Measurements from ENCODE around the gene MAGI2.
"Not testable (repeated sequence)": the region's sequence is repeated elsewhere in the genome, so short reads cannot be mapped to it uniquely, and the experiment has no call there.

The MAGI2 gene

DNA sequence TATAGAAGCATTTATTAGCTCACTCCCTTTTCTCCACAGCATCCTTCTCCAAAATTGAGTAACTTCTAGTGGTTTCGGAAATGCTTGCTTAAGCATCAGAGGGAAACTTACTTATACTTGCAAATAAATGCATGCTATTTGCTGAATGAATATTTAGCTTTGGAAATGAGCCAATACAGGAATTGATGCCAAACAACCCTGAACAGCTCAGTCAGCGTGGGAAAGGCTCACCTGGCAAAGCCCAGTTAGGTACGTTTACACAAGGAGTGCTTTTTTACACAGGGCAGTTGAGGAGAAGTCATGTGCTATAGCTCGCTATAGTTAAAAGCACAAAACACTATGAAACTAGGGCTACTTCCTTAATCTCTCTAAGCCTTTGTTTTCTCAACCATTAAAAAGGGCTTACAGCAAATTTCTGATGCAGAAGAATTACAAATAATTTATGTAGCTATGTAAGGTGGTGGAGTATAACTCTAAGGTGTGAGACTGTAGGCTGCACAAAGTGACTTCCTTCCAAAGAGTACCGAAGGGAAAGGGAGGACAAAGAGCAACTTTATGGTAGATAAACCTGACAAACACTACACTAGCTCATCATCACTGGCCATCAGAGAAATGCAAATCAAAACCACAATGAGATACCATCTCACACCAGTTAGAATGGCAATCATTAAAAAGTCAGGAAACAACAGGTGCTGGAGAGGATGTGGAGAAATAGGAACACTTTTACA, 1156.7 kb downstream of the MAGI2 start:
- H3K79me2 ChIP-seq (ENCODE audit: control insufficient read depth, low read length) = no peaks in the 10 kb centered on the region
- 0 out of 2 replicates have a peak, but pooled peaks cover 3% of the 10 kb centered on the region for H3K9me2 ChIP-seq (replicated peaks; ENCODE audit: control insufficient read depth, low read length)
- H3K9me3 ChIP-seq (ENCODE audit: control insufficient read depth, insufficient read depth, low read length) = no peaks in the 10 kb centered on the region
- H3K4me2 ChIP-seq (ENCODE audit: low read length) = no peak overlapping the region
- TF ChIP-seq, protein P1, sequence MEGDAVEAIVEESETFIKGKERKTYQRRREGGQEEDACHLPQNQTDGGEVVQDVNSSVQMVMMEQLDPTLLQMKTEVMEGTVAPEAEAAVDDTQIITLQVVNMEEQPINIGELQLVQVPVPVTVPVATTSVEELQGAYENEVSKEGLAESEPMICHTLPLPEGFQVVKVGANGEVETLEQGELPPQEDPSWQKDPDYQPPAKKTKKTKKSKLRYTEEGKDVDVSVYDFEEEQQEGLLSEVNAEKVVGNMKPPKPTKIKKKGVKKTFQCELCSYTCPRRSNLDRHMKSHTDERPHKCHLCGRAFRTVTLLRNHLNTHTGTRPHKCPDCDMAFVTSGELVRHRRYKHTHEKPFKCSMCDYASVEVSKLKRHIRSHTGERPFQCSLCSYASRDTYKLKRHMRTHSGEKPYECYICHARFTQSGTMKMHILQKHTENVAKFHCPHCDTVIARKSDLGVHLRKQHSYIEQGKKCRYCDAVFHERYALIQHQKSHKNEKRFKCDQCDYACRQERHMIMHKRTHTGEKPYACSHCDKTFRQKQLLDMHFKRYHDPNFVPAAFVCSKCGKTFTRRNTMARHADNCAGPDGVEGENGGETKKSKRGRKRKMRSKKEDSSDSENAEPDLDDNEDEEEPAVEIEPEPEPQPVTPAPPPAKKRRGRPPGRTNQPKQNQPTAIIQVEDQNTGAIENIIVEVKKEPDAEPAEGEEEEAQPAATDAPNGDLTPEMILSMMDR (IDR thresholded peaks at IDR 0.05; ENCODE audit: low read depth, low read length, poor library complexity, severe bottlenecking) = no peak
- no peak for TF ChIP-seq EZH2phosphoT487 (IDR thresholded peaks at IDR 0.05; ENCODE audit: borderline replicate concordance, low read length)
- H3K27me3 ChIP-seq (ENCODE audit: control insufficient read depth, low read length) = no peaks in the 10 kb centered on the region
- no peak overlapping the region for H3K27ac ChIP-seq (ENCODE audit: low read depth, low read length)
- H3F3A ChIP-seq (ENCODE audit: control insufficient read depth, insufficient read depth) = no peaks in the 10 kb centered on the region
- H3K4me3 ChIP-seq (ENCODE audit: low read length) = no peak overlapping the region
- H3K36me3 ChIP-seq (ENCODE audit: control insufficient read depth, low read length) = no peaks in the 10 kb centered on the region
- no peaks in the 10 kb centered on the region for H4K20me1 ChIP-seq (ENCODE audit: control insufficient read depth, insufficient read depth, low read depth, low read length)
- H3K4me1 ChIP-seq (ENCODE audit: control insufficient read depth, low read length) = no peaks in the 10 kb centered on the region

DNA sequence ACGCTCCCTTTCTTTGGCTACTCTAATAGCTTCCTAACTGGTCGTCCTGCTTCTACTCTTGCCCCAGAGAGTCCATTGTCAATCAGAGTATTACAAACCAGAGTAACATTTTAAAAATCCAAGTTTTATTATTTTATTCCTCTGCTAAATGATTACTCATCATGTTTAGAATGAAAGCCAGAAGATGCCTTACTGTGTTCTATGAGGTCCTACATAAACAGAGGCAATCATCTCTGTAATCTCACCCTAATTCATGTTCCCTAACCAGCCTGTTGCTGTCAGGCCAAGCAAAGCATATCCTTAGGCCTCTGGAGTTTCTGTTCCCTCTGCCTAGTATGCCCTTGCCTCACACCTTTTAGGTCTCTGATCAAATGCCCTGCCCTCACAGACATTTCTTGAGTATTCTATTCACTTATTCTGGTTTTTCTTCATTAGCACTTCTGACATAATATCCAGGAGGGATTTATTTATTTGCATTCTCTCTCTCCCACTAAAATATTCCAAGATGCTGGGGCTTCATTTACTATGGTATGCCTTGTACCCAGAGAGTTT, 1157.3 kb downstream of the MAGI2 start:
- Histone ChIP-seq H3K9me2 (replicated peaks; ENCODE audit: control insufficient read depth, low read length) (0 out of 2 replicates have a peak, but pooled peaks cover 3% of the 10 kb centered on the region), H3K4me3 (ENCODE audit: low read length) (no peak overlapping the region), H3F3A (ENCODE audit: control insufficient read depth, insufficient read depth) (no peaks in the 10 kb centered on the region), H3K27ac (ENCODE audit: low read depth, low read length) (no peak overlapping the region), H3K4me2 (ENCODE audit: low read length) (no peak overlapping the region), H4K20me1 (ENCODE audit: control insufficient read depth, insufficient read depth, low read depth, low read length) (no peaks in the 10 kb centered on the region), H3K9me3 (ENCODE audit: control insufficient read depth, insufficient read depth, low read length) (no peaks in the 10 kb centered on the region), H3K36me3 (ENCODE audit: control insufficient read depth, low read length) (no peaks in the 10 kb centered on the region), H3K79me2 (ENCODE audit: control insufficient read depth, low read length) (no peaks in the 10 kb centered on the region), H3K27me3 (ENCODE audit: control insufficient read depth, low read length) (no peaks in the 10 kb centered on the region), H3K4me1 (ENCODE audit: control insufficient read depth, low read length) (no peaks in the 10 kb centered on the region)
- TF ChIP-seq EZH2phosphoT487 (IDR thresholded peaks at IDR 0.05; ENCODE audit: borderline replicate concordance, low read length) = no peak
- TF ChIP-seq, protein P1 (IDR thresholded peaks at IDR 0.05; ENCODE audit: low read depth, low read length, poor library complexity, severe bottlenecking) = no peak

DNA sequence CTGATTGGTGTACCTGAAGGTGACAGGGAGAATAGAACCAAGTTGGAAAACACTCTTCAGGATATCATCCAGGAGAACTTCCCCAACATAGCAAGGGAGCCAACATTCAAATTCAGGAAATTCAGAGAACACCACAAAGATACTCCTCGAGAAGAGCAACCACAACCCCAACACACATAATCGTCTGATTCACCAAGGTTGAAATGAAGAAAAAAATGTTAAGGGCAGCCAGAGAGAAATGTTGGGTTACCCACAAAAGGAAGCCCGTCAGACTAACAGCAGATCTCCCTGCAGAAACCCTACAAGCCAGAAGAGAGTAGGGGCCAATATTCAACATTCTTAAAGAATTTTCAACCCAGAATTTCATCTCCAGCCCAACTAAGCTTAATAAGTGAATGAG, 1164.0 kb downstream of the MAGI2 start:
- not testable (repeated sequence) for H3K9me2 ChIP-seq (replicated peaks; ENCODE audit: control insufficient read depth, low read length); H3F3A ChIP-seq (ENCODE audit: control insufficient read depth, insufficient read depth); H3K9me3 ChIP-seq (ENCODE audit: control insufficient read depth, insufficient read depth, low read length); H3K27me3 ChIP-seq (ENCODE audit: control insufficient read depth, low read length); H3K36me3 ChIP-seq (ENCODE audit: control insufficient read depth, low read length); H3K27ac ChIP-seq (ENCODE audit: low read depth, low read length); H3K4me1 ChIP-seq (ENCODE audit: control insufficient read depth, low read length); H3K4me3 ChIP-seq (ENCODE audit: low read length); H4K20me1 ChIP-seq (ENCODE audit: control insufficient read depth, insufficient read depth, low read depth, low read length); H3K4me2 ChIP-seq (ENCODE audit: low read length); H3K79me2 ChIP-seq (ENCODE audit: control insufficient read depth, low read length)

DNA sequence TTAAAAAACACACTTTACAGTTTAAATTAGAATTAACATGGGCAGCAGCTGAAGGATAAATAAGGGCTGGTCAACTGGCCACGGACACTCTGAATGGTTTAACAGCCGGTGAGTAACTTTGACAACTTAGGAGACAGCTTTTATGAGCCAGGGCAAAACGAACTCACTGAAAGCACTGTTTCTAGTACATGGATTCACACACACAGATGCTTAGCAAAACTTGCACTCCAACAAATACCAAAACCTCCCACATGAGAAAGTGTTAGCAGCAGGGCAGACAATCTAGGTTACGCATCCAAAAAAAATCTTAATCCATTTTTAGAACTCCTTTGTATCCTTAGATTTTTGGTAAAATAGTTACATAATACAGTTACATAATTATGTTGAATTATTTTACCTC, 1168.5 kb downstream of the MAGI2 start:
- TF ChIP-seq EZH2phosphoT487 (IDR thresholded peaks at IDR 0.05; ENCODE audit: borderline replicate concordance, low read length) = no peak
- TF ChIP-seq, protein P1 (IDR thresholded peaks at IDR 0.05; ENCODE audit: low read depth, low read length, poor library complexity, severe bottlenecking) = no peak

More for the DNA sequence above, 1168.5 kb downstream of the MAGI2 start:
- H3K9me2 ChIP-seq (replicated peaks; ENCODE audit: control insufficient read depth, low read length) = no peaks in the 10 kb centered on the region
- no peaks in the 10 kb centered on the region for H3K4me1 ChIP-seq (ENCODE audit: control insufficient read depth, low read length)
- no peaks in the 10 kb centered on the region for H3F3A ChIP-seq (ENCODE audit: control insufficient read depth, insufficient read depth)
- H3K9me3 ChIP-seq (ENCODE audit: control insufficient read depth, insufficient read depth, low read length) = no peaks in the 10 kb centered on the region
- no peak overlapping the region for H3K4me2 ChIP-seq (ENCODE audit: low read length)
- no peak overlapping the region for H3K27ac ChIP-seq (ENCODE audit: low read depth, low read length)
- H3K79me2 ChIP-seq (ENCODE audit: control insufficient read depth, low read length) = no peaks in the 10 kb centered on the region
- no peaks in the 10 kb centered on the region for H4K20me1 ChIP-seq (ENCODE audit: control insufficient read depth, insufficient read depth, low read depth, low read length)
- no peak overlapping the region for H3K4me3 ChIP-seq (ENCODE audit: low read length)
- H3K36me3 ChIP-seq (ENCODE audit: control insufficient read depth, low read length) = no peaks in the 10 kb centered on the region
- H3K27me3 ChIP-seq (ENCODE audit: control insufficient read depth, low read length) = 0 out of 2 replicates have a peak, but pooled peaks cover 5% of the 10 kb centered on the region
